HL-60 (cell line): ENCODE results near the gene ALG12.

Experiments
- CTCF ChIP-seq: IDR thresholded peaks from one replicate; pipeline ENCODE4 v1.5.1; 2011; ENCODE audit warnings: low read length, control low read depth, inconsistent platforms; ENCODE audit not compliant: insufficient read depth
- GABPA ChIP-seq: IDR thresholded peaks from 2 replicates; pipeline ENCODE4 v1.6.1; 2012; ENCODE audit warnings: low read depth
- POLR2AphosphoS5 ChIP-seq: IDR thresholded peaks from 2 replicates; pipeline ENCODE4 v1.6.1; 2012; ENCODE audit warnings: low read depth
- SPI1 ChIP-seq: IDR thresholded peaks from 2 replicates; pipeline ENCODE4 v1.6.1; 2012; ENCODE audit warnings: low read depth, mild to moderate bottlenecking, borderline replicate concordance
- TF ChIP-seq, protein P1 (sequence below): IDR thresholded peaks from 2 replicates; pipeline ENCODE4 v1.6.1; 2012; ENCODE audit warnings: low read depth; ENCODE audit not compliant: insufficient replicate concordance

- TF ChIP-seq CTCF, result no peak
- no peak for TF ChIP-seq POLR2AphosphoS5
- TF ChIP-seq GABPA, result no peak
- TF ChIP-seq, protein P1, sequence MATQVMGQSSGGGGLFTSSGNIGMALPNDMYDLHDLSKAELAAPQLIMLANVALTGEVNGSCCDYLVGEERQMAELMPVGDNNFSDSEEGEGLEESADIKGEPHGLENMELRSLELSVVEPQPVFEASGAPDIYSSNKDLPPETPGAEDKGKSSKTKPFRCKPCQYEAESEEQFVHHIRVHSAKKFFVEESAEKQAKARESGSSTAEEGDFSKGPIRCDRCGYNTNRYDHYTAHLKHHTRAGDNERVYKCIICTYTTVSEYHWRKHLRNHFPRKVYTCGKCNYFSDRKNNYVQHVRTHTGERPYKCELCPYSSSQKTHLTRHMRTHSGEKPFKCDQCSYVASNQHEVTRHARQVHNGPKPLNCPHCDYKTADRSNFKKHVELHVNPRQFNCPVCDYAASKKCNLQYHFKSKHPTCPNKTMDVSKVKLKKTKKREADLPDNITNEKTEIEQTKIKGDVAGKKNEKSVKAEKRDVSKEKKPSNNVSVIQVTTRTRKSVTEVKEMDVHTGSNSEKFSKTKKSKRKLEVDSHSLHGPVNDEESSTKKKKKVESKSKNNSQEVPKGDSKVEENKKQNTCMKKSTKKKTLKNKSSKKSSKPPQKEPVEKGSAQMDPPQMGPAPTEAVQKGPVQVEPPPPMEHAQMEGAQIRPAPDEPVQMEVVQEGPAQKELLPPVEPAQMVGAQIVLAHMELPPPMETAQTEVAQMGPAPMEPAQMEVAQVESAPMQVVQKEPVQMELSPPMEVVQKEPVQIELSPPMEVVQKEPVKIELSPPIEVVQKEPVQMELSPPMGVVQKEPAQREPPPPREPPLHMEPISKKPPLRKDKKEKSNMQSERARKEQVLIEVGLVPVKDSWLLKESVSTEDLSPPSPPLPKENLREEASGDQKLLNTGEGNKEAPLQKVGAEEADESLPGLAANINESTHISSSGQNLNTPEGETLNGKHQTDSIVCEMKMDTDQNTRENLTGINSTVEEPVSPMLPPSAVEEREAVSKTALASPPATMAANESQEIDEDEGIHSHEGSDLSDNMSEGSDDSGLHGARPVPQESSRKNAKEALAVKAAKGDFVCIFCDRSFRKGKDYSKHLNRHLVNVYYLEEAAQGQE, result no peak
- TF ChIP-seq SPI1, result no peak
These were observed 34.2 kb downstream of the ALG12 start for GRCh38 chr22:49884075-49884474.
